Neural cell (in vitro differentiated cells): ENCODE data around the gene SUPT20HL2.

ENCODE experiments used
- CTCF ChIP-seq: fragments of 450-650 bp; IDR thresholded peaks from 2 replicates; pipeline ENCODE4 v1.5.1; 2014; ENCODE audit warnings: antibody characterized with exemption, mild to moderate bottlenecking, moderate library complexity; ENCODE audit not compliant: poor library complexity, severe bottlenecking
- EP300 ChIP-seq: fragments of 450-650 bp; conservative IDR thresholded peaks from 2 replicates; pipeline ENCODE4 v1.6.1; 2014; ENCODE audit warnings: antibody characterized with exemption, mild to moderate bottlenecking, moderate library complexity; ENCODE audit not compliant: poor library complexity, severe bottlenecking
- EZH2 ChIP-seq: fragments of 200-600, 300-800 bp; shearing (Covaris generic), sonication (generic); IDR thresholded peaks from 2 replicates; pipeline ENCODE4 v1.6.1; 2014; ENCODE audit warnings: antibody characterized with exemption, low read length, borderline replicate concordance, mild to moderate bottlenecking; ENCODE audit not compliant: insufficient read depth, poor library complexity, severe bottlenecking
- MXI1 ChIP-seq: fragments of 450-650 bp; conservative IDR thresholded peaks from 2 replicates; pipeline ENCODE4 v1.6.1; 2014; ENCODE audit warnings: antibody characterized with exemption, mild to moderate bottlenecking; ENCODE audit not compliant: poor library complexity, severe bottlenecking
- POLR2AphosphoS5 ChIP-seq: IDR thresholded peaks from 2 replicates; pipeline ENCODE4 v1.6.1; 2012
- RAD21 ChIP-seq: fragments of 450-650 bp; conservative IDR thresholded peaks from 2 replicates; pipeline ENCODE4 v1.6.1; 2014; ENCODE audit warnings: antibody characterized with exemption, mild to moderate bottlenecking, moderate library complexity
- REST ChIP-seq: IDR thresholded peaks from 2 replicates; pipeline ENCODE4 v1.6.1; 2012; ENCODE audit warnings: borderline replicate concordance
- SMC3 ChIP-seq: fragments of 450-650 bp; conservative IDR thresholded peaks from 2 replicates; pipeline ENCODE4 v1.6.1; 2014; ENCODE audit warnings: antibody characterized with exemption, mild to moderate bottlenecking, moderate library complexity; ENCODE audit not compliant: poor library complexity
- TAF1 ChIP-seq: IDR thresholded peaks from 2 replicates; pipeline ENCODE4 v1.6.1; 2012; ENCODE audit warnings: low read depth

DNA sequence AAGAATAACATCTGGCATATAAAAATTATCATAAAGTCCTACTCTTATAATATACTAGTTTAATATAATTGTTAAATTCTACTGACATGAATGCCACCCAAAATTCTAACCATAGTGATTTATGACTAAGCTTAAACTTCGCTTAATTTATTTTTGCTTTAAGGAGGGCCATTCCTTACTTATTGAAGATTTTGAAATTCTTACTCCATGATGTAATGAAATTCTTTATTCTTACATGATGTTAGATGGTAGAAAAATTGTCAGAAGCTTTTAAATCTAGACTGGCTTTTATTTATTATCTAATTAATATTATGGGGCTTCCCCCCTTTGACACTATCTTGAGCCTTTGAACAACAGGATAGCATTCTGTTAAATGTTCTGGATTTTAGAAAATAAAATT is 19.5 kb upstream of the SUPT20HL2 start:
- no peak for TF ChIP-seq SMC3
- no peak for TF ChIP-seq CTCF
- no peak for TF ChIP-seq RAD21
- no peak for TF ChIP-seq EZH2
- no peak for TF ChIP-seq POLR2AphosphoS5
- TF ChIP-seq TAF1: no peak
- TF ChIP-seq REST: no peak
- no peak for TF ChIP-seq EP300
- no peak for TF ChIP-seq MXI1
